Neuronal stem cell (in vitro differentiated cells): ENCODE results near the gene SFTA2.

ENCODE experiments used
- DNase-seq: peaks from one replicate; pipeline ENCODE4 v3.0.0-alpha.2; 2013; ENCODE audit warnings: low spot score
- H2AFZ ChIP-seq: one replicate; pipeline ENCODE4 v1.6.1; 2013; ENCODE audit warnings: mild to moderate bottlenecking, low read length, inconsistent platforms
- H2AK5ac ChIP-seq: 2 replicates; pipeline ENCODE4 v1.6.1; 2013; ENCODE audit warnings: low read depth, mild to moderate bottlenecking, inconsistent platforms, low read length, moderate library complexity, mixed read lengths
- H2BK120ac ChIP-seq: 2 replicates; pipeline ENCODE4 v1.6.1; 2013; ENCODE audit warnings: low read depth, mild to moderate bottlenecking, inconsistent platforms, low read length, moderate library complexity, mixed read lengths
- H2BK12ac ChIP-seq: one replicate; pipeline ENCODE4 v1.6.1; 2013; ENCODE audit warnings: low read length, inconsistent platforms
- H2BK15ac ChIP-seq: 2 replicates; pipeline ENCODE4 v1.6.1; 2013; ENCODE audit warnings: mild to moderate bottlenecking, low read length, inconsistent platforms, mixed read lengths
- H2BK5ac ChIP-seq: one replicate; pipeline ENCODE4 v1.6.1; 2013; ENCODE audit warnings: inconsistent platforms, mild to moderate bottlenecking, low read length, moderate library complexity
- H3K14ac ChIP-seq: one replicate; pipeline ENCODE4 v1.6.1; 2013; ENCODE audit warnings: low read length, inconsistent platforms
- H3K18ac ChIP-seq: 2 replicates; pipeline ENCODE4 v1.6.1; 2013; ENCODE audit warnings: low read length, inconsistent platforms
- H3K23ac ChIP-seq: 2 replicates; pipeline ENCODE4 v1.6.1; 2013; ENCODE audit warnings: low read depth, mild to moderate bottlenecking, mixed read lengths, low read length, inconsistent platforms; ENCODE audit not compliant: poor library complexity
- H3K27ac ChIP-seq: replicated peaks from 3 replicates; pipeline ENCODE4 v1.5.1; 2013; ENCODE audit warnings: low read length, inconsistent platforms
- H3K27me3 ChIP-seq, 3 experiments: 2 replicates each; pipeline ENCODE4 v1.6.1; 2013; ENCODE audit warnings: low read length in 3 of 3, mild to moderate bottlenecking in 2 of 3, inconsistent platforms in 1 of 3, low read depth in 1 of 3, mixed read lengths in 1 of 3, moderate library complexity in 1 of 3; ENCODE audit not compliant: control insufficient read depth in 3 of 3, insufficient read depth in 3 of 3
- H3K36me3 ChIP-seq, 2 donors: replicated peaks in 1 of 2; 2 replicates each; pipeline ENCODE4 v1.6.1; 2013; ENCODE audit warnings: low read length in 2 of 2; ENCODE audit not compliant: control insufficient read depth in 2 of 2, insufficient read depth in 2 of 2
- H3K4ac ChIP-seq: 2 replicates; pipeline ENCODE4 v1.6.1; 2013; ENCODE audit warnings: inconsistent platforms, mild to moderate bottlenecking, low read length, moderate library complexity
- H3K4me1 ChIP-seq, 2 donors: 1 replicate in 1 of 2; 2 replicates in 1 of 2; pipeline ENCODE4 v1.6.1; 2013; ENCODE audit warnings: low read length in 2 of 2, low read depth in 1 of 2; ENCODE audit not compliant: control insufficient read depth in 2 of 2, insufficient read depth in 1 of 2
- H3K4me2 ChIP-seq: one replicate; pipeline ENCODE4 v1.6.1; 2013; ENCODE audit warnings: mild to moderate bottlenecking, low read length, inconsistent platforms; ENCODE audit not compliant: insufficient read depth, poor library complexity, severe bottlenecking
- H3K4me3 ChIP-seq, 2 donors: 2 replicates each; pipeline ENCODE4 v1.5.1; 2013; ENCODE audit warnings: low read length in 2 of 2, mild to moderate bottlenecking in 2 of 2, inconsistent platforms in 1 of 2, moderate library complexity in 1 of 2
- H3K79me1 ChIP-seq: one replicate; pipeline ENCODE4 v1.6.1; 2013; ENCODE audit warnings: low read depth, mild to moderate bottlenecking, inconsistent platforms, low read length, moderate library complexity
- H3K9ac ChIP-seq: one replicate; pipeline ENCODE4 v1.6.1; 2013; ENCODE audit warnings: mild to moderate bottlenecking, low read depth, low read length, inconsistent platforms; ENCODE audit not compliant: poor library complexity
- H3K9me3 ChIP-seq, 2 donors: replicated peaks in 1 of 2; 2 replicates each; pipeline versions ENCODE3 to v1.6.1; 2013; ENCODE audit warnings: low read length in 2 of 2, mild to moderate bottlenecking in 2 of 2, inconsistent platforms in 1 of 2, low read depth in 1 of 2, mixed read lengths in 1 of 2, moderate library complexity in 1 of 2; ENCODE audit not compliant: control insufficient read depth in 2 of 2, insufficient read depth in 1 of 2
- H4K8ac ChIP-seq: one replicate; pipeline ENCODE4 v1.6.1; 2013; ENCODE audit warnings: low read depth, mild to moderate bottlenecking, inconsistent platforms, low read length, moderate library complexity
- H4K91ac ChIP-seq: one replicate; pipeline ENCODE4 v1.6.1; 2013; ENCODE audit warnings: low read length, low read depth, mild to moderate bottlenecking, inconsistent platforms; ENCODE audit not compliant: poor library complexity
- WGBS, 2 donors: extraction: QIAGEN DNeasy Blood & Tissue Kit; methylation state at CpG; one replicate each; pipeline ENCODE4 v1.1.7; 2013; ENCODE audit warnings: missing lambda C conversion rate in 2 of 2, mixed read lengths in 1 of 2; ENCODE audit not compliant: insufficient read length in 2 of 2, insufficient replicate concordance in 1 of 2; ENCODE audit errors: extremely low coverage in 2 of 2; 5-methylcytosine and 5-hydroxymethylcytosine counted together

Gene SFTA2

DNA sequence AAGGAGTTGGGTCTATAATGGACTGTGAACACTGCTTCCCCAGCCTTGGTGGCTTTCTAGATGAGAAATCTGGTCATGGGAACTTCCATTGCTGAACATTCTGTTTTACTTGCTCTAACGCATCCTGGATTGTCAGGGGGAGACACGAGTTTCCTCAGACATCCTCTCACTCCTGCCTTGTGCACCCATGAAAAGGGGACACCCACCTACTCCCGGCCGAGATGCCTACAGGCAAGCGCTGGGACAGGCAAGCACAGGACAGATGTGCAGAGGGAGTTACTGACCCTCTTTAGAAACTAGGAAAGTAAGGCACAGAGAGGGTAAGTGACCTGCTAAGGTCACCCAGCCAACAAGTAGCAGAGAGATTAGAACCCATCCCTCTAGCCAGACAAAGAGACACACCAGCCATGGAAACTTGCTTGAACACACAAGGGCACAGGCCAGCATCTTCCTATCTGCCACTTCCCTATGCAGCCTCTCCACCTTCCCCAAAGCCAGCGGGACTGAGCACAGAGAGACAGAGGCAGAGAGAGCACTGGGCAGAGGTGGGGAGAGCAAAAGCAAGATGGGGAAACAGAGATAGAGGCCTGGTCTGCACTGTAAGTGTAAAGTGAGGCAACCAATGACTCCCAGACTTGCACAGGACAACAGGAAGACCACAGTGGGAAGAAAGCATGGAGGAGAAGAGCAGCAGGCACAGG lies 845 bp upstream of the SFTA2 start:
- Histone ChIP-seq H2BK5ac (no peak overlapping the region), H3K27me3 (peaks cover 0 to 32% (median 0%) of the 10 kb centered on the region in 3 experiments), H2BK120ac (no peak overlapping the region), H3K9me3 (peaks cover 4 to 13% of the 10 kb centered on the region in 2 donors), H3K18ac (no peak overlapping the region), H3K36me3 (peaks cover 0 to 3% of the 10 kb centered on the region in 2 donors), H4K91ac (no peak overlapping the region), H4K8ac (no peak overlapping the region), H2BK12ac (no peak overlapping the region), H3K14ac (no peak overlapping the region), H3K4ac (no peak overlapping the region), H2AK5ac (peak overlapping the region; percentile 24), H3K4me3 (no peak overlapping the region), H3K4me1 (peaks cover 0 to 6% of the 10 kb centered on the region in 2 donors), H3K27ac (no peak overlapping the region), H2AFZ (no peak overlapping the region), H3K23ac (no peak overlapping the region), H3K4me2 (no peak overlapping the region), H3K9ac (no peak overlapping the region), H3K79me1 (no peaks in the 10 kb centered on the region), H2BK15ac (no peak overlapping the region)
- no peak for DNase-seq
- no CpG with 5 or more reads among the region's 6 CpGs for WGBS, 2 donors

DNA sequence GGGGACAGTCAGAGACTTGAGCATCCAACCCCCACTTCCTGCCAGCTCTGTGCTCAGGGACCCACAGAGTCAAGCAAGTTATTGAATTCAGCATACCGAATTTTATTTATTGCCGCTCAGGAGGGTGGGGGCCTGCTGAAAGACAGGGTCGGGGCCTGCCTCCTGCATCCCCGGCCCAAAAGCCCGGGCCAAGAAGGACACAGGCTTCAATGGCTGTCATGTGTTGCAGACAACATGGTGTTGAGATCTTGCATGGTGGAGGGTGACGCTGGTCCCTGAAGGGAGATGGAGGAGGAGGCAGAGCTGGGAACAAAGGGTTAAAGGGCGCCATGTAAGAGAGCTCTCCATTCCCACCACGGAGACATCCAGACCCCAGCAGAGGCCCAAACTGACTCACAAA lies 698 bp downstream of the SFTA2 start:
- no peak overlapping the region for H3K27ac ChIP-seq
- no CpG with 5 or more reads among the region's 8 CpGs for WGBS, 2 donors
- H4K8ac ChIP-seq = no peak overlapping the region
- no peaks in the 10 kb centered on the region for H3K79me1 ChIP-seq
- H3K4ac ChIP-seq = no peak overlapping the region
- no peak overlapping the region for H2BK5ac ChIP-seq
- peaks cover 0 to 18% (median 0%) of the 10 kb centered on the region in 3 experiments for H3K27me3 ChIP-seq
- peak overlapping the region; percentile 15 for H2AFZ ChIP-seq
- peaks cover 0 to 2% of the 10 kb centered on the region in 2 donors for H3K4me1 ChIP-seq
- no peak overlapping the region for H3K23ac ChIP-seq
- peaks cover 4 to 13% of the 10 kb centered on the region in 2 donors for H3K9me3 ChIP-seq
- no peak overlapping the region for H3K4me2 ChIP-seq
- no peak overlapping the region for H4K91ac ChIP-seq
- no peak overlapping the region for H2BK12ac ChIP-seq
- H3K14ac ChIP-seq = no peak overlapping the region
- H3K9ac ChIP-seq = peak overlapping the region; percentile 26
- H3K4me3 ChIP-seq = no peak overlapping the region
- no peak overlapping the region for H2AK5ac ChIP-seq
- DNase-seq = no peak
- H3K36me3 ChIP-seq = peaks cover 7 to 17% of the 10 kb centered on the region in 2 donors
- H2BK15ac ChIP-seq = peak overlapping the region; percentile 10
- no peak overlapping the region for H2BK120ac ChIP-seq
- H3K18ac ChIP-seq = no peak overlapping the region

DNA sequence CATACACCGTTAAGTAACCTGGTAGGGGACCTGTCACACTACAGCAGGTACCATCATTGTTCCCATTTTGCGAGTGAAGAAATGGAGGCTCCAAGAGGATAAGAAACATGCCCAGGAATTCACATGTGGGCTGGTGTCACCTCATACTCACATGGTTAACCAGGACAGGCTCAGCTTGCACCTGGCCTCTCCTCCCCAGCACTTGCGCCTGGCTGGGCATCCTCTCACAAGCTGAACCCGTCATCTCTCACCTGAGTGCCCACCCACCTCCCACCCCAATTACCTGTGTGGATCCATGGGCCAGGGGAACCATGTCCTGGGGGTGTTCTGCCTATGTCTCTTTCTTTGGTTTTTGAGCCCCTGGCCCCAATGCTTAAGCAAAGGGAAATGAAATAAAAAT lies 1.5 kb downstream of the SFTA2 start:
- DNase-seq = no peak
- peaks cover 0 to 16% (median 0%) of the 10 kb centered on the region in 3 experiments for H3K27me3 ChIP-seq
- H2BK12ac ChIP-seq = no peak overlapping the region
- H3K14ac ChIP-seq = no peak overlapping the region
- no peak overlapping the region for H2BK5ac ChIP-seq
- H3K4ac ChIP-seq = no peak overlapping the region
- no peak overlapping the region for H3K18ac ChIP-seq
- no peaks in the 10 kb centered on the region for H3K79me1 ChIP-seq
- no peak overlapping the region for H3K23ac ChIP-seq
- no peak overlapping the region for H2AFZ ChIP-seq
- H3K4me3 ChIP-seq = no peak overlapping the region
- H3K9me3 ChIP-seq = peaks cover 4 to 13% of the 10 kb centered on the region in 2 donors
- no peak overlapping the region for H3K9ac ChIP-seq
- H3K4me2 ChIP-seq = no peak overlapping the region
- H2BK120ac ChIP-seq = no peak overlapping the region
- peaks cover 12 to 24% of the 10 kb centered on the region in 2 donors for H3K36me3 ChIP-seq
- no peak overlapping the region for H3K27ac ChIP-seq
- peak overlapping the region; percentile 13 for H2AK5ac ChIP-seq
- WGBS, 2 donors = no CpG with 5 or more reads among the region's 4 CpGs
- H2BK15ac ChIP-seq = no peak overlapping the region
- no peak overlapping the region for H4K91ac ChIP-seq
- H4K8ac ChIP-seq = no peak overlapping the region
- no peaks in the 10 kb centered on the region for H3K4me1 ChIP-seq

DNA sequence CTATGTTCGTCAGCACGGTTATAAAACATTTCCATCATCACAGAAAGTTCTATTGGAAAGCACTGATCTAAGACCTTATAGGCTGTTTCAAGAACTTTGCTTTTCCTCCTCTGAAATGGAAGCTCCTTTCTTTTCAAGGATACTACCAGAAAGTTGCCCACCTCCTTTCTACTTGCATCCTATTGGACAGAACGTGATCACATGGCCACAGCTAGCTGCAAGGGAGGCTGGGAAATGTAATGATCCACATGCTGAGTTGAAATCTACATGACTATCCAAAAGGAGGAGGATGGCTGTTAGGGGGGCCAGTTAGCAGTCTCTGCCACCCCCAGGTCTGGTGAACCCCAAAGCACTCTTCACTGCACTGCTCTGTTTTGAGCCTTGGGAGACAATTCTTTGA lies 3.3 kb downstream of the SFTA2 start:
- no peaks in the 10 kb centered on the region for H3K4me1 ChIP-seq
- H2BK12ac ChIP-seq = no peak overlapping the region
- WGBS, 2 donors = no CpG with 5 or more reads among the region's 3 CpGs
- H2AFZ ChIP-seq = no peak overlapping the region
- H3K79me1 ChIP-seq = no peaks in the 10 kb centered on the region
- no peak overlapping the region for H2BK120ac ChIP-seq
- DNase-seq = no peak
- peaks cover 20 to 40% of the 10 kb centered on the region in 2 donors for H3K36me3 ChIP-seq
- H3K4me2 ChIP-seq = no peak overlapping the region
- H3K4me3 ChIP-seq = no peak overlapping the region
- no peak overlapping the region for H3K27ac ChIP-seq
- no peak overlapping the region for H3K4ac ChIP-seq
- no peak overlapping the region for H3K23ac ChIP-seq
- peaks cover 4 to 13% of the 10 kb centered on the region in 2 donors for H3K9me3 ChIP-seq
- no peak overlapping the region for H2BK5ac ChIP-seq
- no peak overlapping the region for H3K9ac ChIP-seq
- H2BK15ac ChIP-seq = no peak overlapping the region
- H4K91ac ChIP-seq = no peak overlapping the region
- H4K8ac ChIP-seq = no peak overlapping the region
- H3K27me3 ChIP-seq = peaks cover 0 to 2% (median 0%) of the 10 kb centered on the region in 3 experiments
- H3K14ac ChIP-seq = no peak overlapping the region
- H3K18ac ChIP-seq = no peak overlapping the region
- H2AK5ac ChIP-seq = no peak overlapping the region
